Islet of Langerhans (tissue), 1 donor: ENCODE results near the gene ZFAND5.

Experiments used
- FAIRE-seq: peaks from one replicate; lab custom pipeline; 2011; peaks lifted over from hg19 to GRCh38; lab: Jason Lieb, UNC

ZFAND5 gene

GRCh38 chr9:72322678-72323077, 42.3 kb downstream of the ZFAND5 start:
- no peak for FAIRE-seq

- FAIRE-seq = no peak
These were observed 42.7 kb downstream of the ZFAND5 start for GRCh38 chr9:72322259-72322658.

GRCh38 chr9:72315510-72316311, 49.3 kb downstream of the ZFAND5 start:
- FAIRE-seq = no peak

- no peak for FAIRE-seq
These were observed 49.9 kb downstream of the ZFAND5 start for GRCh38 chr9:72315089-72315509.

GRCh38 chr9:72313507-72313906, 51.5 kb downstream of the ZFAND5 start:
- FAIRE-seq = no peak

- no peak for FAIRE-seq
These were observed 52.5 kb downstream of the ZFAND5 start for GRCh38 chr9:72312386-72312987.

- no peak for FAIRE-seq
These were observed 55.5 kb downstream of the ZFAND5 start for GRCh38 chr9:72309364-72310133.

- no peak for FAIRE-seq
These were observed 58.2 kb downstream of the ZFAND5 start for GRCh38 chr9:72306761-72307160.

GRCh38 chr9:72305707-72306106, 59.3 kb downstream of the ZFAND5 start:
- FAIRE-seq = no peak

GRCh38 chr9:72305102-72305546, 59.9 kb downstream of the ZFAND5 start:
- FAIRE-seq = no peak

GRCh38 chr9:72304538-72304937, 60.5 kb downstream of the ZFAND5 start:
- no peak for FAIRE-seq
